ENCODE measurements around the gene FOXN4. TPM values are rescaled to one million over a fixed set of nuclear protein-coding genes. Genes with fewer than 3 reads are reported as not detected.

Gene FOXN4
- total RNA-seq, 2 donors from 2014 or later = 0.27 to 4.8 TPM

DNA sequence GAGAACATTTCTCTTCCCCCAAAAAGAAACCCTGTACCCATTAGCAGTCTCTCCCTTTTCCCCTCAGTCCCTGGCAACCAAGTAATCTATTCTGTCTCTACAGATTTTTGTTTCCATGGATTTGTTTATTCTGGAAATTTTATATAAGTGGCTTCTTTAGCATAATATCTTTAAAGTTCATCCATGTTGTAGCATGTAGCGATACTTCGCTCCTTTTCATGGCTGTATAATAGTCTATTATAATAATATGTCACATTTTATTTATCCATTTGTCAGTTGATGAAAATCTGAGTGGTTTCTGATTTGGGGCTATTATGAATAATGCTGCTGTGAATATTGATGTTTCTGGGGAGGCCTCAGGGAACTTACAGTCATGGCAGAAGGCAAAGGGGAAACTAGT, 25.8 kb upstream of the FOXN4 start:
- DNase-seq (ENCODE audit: low spot score) = no peak
- TF ChIP-seq POLR2AphosphoS5 (IDR thresholded peaks at IDR 0.05) (no peak), POLR2A (IDR thresholded peaks at IDR 0.05) (no peak)
- TF ChIP-seq, protein P1, sequence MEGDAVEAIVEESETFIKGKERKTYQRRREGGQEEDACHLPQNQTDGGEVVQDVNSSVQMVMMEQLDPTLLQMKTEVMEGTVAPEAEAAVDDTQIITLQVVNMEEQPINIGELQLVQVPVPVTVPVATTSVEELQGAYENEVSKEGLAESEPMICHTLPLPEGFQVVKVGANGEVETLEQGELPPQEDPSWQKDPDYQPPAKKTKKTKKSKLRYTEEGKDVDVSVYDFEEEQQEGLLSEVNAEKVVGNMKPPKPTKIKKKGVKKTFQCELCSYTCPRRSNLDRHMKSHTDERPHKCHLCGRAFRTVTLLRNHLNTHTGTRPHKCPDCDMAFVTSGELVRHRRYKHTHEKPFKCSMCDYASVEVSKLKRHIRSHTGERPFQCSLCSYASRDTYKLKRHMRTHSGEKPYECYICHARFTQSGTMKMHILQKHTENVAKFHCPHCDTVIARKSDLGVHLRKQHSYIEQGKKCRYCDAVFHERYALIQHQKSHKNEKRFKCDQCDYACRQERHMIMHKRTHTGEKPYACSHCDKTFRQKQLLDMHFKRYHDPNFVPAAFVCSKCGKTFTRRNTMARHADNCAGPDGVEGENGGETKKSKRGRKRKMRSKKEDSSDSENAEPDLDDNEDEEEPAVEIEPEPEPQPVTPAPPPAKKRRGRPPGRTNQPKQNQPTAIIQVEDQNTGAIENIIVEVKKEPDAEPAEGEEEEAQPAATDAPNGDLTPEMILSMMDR (IDR thresholded peaks at IDR 0.05) = no peak
- H3K36me3 ChIP-seq = no peaks in the 10 kb centered on the region
- no peaks in the 10 kb centered on the region for H3K27me3 ChIP-seq (replicated peaks; ENCODE audit: insufficient read depth)
- no peak overlapping the region for H3K27ac ChIP-seq
- H3K4me3 ChIP-seq = no peak overlapping the region
- H3K4me1 ChIP-seq (replicated peaks) = no peaks in the 10 kb centered on the region
- 96% methylated on average over 2 of the region's 2 CpGs for WGBS
- no peaks in the 10 kb centered on the region for H3K9me3 ChIP-seq
- intact Hi-C loops (cut with DNase I) = no loop called here

DNA sequence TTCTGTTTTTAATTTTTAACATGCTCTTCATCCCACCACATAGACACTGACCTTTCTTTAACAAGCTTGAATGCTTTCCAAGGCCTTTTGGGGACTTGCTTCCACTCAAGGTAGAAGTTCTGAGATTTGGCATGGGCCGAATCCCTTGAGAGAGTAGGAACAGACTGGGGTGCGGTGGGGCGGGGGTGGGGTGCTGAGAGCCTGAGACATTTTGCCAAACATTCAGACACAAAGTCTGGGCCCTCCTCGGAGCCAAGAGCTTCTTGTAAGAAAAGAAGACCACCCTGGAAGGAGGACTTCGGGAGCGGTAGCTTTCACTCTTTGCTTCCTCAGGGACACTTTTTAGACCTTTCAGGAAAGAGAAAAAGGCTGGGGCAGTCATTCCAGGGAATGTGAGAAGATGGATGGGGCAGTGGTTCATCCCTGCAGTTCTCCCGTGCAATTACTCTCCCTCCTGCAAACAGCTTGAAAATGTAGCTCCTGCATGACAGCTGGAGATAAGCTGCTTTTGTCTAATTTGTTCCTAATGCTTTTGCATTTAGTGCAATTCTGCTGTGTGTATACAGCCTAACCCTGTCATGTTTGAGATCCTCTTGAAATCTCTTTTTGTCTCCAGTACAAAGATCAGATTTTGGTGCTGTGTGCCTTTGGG, 22.3 kb upstream of the FOXN4 start:
- no peak overlapping the region for H3K27ac ChIP-seq
- intact Hi-C loops (cut with DNase I) = no loop called here
- H3K4me3 ChIP-seq = no peak overlapping the region
- TF ChIP-seq POLR2AphosphoS5 (IDR thresholded peaks at IDR 0.05) (no peak), POLR2A (IDR thresholded peaks at IDR 0.05) (no peak)
- TF ChIP-seq, protein P1 (IDR thresholded peaks at IDR 0.05) = no peak
- whole genome bisulfite sequencing = 45% methylated on average over 7 of the region's 7 CpGs
- H3K27me3 ChIP-seq (replicated peaks; ENCODE audit: insufficient read depth) = no peaks in the 10 kb centered on the region
- no peak for DNase-seq (ENCODE audit: low spot score)
- H3K36me3 ChIP-seq = no peaks in the 10 kb centered on the region
- no peaks in the 10 kb centered on the region for H3K9me3 ChIP-seq
- H3K4me1 ChIP-seq (replicated peaks) = no peaks in the 10 kb centered on the region

DNA sequence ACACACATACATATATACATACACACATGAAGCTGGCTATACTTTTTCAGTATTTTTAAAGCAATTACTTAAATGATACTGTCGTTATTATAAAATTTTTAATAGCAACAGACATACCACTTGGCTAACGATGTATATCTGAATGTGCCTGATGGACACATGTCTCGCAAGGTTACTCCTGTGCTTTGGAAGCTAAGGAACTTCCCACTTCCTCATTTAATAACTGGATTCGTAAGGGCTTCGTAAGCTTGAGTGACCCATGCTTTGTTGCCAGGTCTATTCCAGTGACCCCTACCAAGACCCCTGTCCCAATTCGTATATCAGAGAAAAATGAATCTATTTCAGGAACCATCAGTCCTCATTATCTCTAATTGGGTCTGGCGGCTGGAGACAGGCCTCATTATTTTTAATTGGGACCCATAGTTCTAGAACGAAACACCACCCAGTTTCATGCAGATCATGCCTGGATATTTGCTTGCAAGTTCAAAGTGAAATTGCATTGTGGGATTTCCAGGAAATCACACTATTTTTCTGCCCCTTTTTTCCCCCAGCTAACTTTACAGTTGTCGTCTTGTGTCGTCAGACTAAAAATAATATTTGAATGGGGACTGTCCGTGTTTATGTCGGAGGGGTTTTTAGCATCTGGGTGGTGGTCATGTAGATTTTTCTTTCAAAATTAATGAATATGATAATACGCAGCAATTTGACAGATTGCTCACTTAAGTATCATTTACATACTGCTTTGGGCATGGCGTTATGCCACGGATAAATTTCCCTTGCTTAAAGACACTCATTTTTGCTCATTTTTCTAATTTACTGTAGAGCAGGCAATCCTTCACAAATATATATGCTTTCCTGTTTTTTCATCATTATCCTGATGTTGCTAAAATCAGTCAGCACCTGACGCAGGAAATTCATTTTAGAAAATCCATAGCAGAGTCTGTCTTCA, 21.5 kb upstream of the FOXN4 start:
- DNase-seq (ENCODE audit: low spot score) = no peak
- H3K27ac ChIP-seq = no peak overlapping the region
- no peaks in the 10 kb centered on the region for H3K27me3 ChIP-seq (replicated peaks; ENCODE audit: insufficient read depth)
- H3K36me3 ChIP-seq = no peaks in the 10 kb centered on the region
- intact Hi-C loops (cut with DNase I) = no loop called here
- no peak overlapping the region for H3K4me3 ChIP-seq
- no peaks in the 10 kb centered on the region for H3K9me3 ChIP-seq
- WGBS = 91% methylated on average over 16 of the region's 16 CpGs
- H3K4me1 ChIP-seq (replicated peaks) = no peaks in the 10 kb centered on the region
- TF ChIP-seq POLR2AphosphoS5 (IDR thresholded peaks at IDR 0.05) (no peak), POLR2A (IDR thresholded peaks at IDR 0.05) (no peak)
- TF ChIP-seq, protein P1 (IDR thresholded peaks at IDR 0.05) = no peak

DNA sequence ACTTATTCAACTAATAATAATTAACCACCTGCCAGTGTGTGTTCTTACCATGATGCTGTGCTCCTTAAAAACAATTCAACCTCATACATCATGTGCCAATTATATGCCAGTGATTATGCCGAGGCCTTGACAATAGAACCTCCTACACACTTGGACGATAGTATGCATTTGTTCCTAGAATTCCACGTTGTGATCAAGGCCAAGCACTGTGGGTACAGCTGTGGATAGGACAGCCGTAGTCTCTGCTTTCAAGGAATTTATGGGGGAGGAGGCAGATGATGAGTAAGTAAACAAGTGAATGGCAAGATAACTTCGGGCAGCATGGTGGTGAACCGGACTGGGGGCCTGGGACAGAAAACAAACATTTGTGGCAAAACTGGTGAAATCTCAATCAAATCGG, 20.6 kb upstream of the FOXN4 start:
- intact Hi-C loops (cut with DNase I) = no loop called here
- Histone ChIP-seq H3K27ac (no peak overlapping the region), H3K4me1 (replicated peaks) (no peaks in the 10 kb centered on the region), H3K9me3 (no peaks in the 10 kb centered on the region), H3K36me3 (no peaks in the 10 kb centered on the region), H3K4me3 (no peak overlapping the region), H3K27me3 (replicated peaks; ENCODE audit: insufficient read depth) (no peaks in the 10 kb centered on the region)
- no peak for TF ChIP-seq POLR2AphosphoS5 (IDR thresholded peaks at IDR 0.05)
- TF ChIP-seq, protein P1 (IDR thresholded peaks at IDR 0.05) = no peak
- TF ChIP-seq POLR2A (IDR thresholded peaks at IDR 0.05) = no peak
- DNase-seq (ENCODE audit: low spot score) = no peak
- 34% methylated on average over 7 of the region's 7 CpGs for WGBS
